IPS DF 19.7 (cell line): ENCODE data around the gene KCNG4.
"Not testable (repeated sequence)": the region's sequence is repeated elsewhere in the genome, so short reads cannot be mapped to it uniquely, and the experiment has no call there.

Source experiments
- DNase-seq: peaks from one replicate; pipeline ENCODE4 v3.0.0-alpha.2; 2013; ENCODE audit warnings: low read depth, low spot score

Gene KCNG4

GRCh38 chr16:84207879-84208278 lies 31.9 kb downstream of the KCNG4 start:
- DNase-seq, result no peak

- DNase-seq, result no peak
These were observed 32.6 kb downstream of the KCNG4 start for GRCh38 chr16:84207251-84207650.

- no peak for DNase-seq
These were observed 33.7 kb downstream of the KCNG4 start for GRCh38 chr16:84205976-84206691.

- not testable (repeated sequence) for DNase-seq
These were observed 34.7 kb downstream of the KCNG4 start for GRCh38 chr16:84205123-84205522.

GRCh38 chr16:84204551-84204950 lies 35.3 kb downstream of the KCNG4 start:
- not testable (repeated sequence) for DNase-seq

- no peak for DNase-seq
These were observed 40.0 kb downstream of the KCNG4 start for GRCh38 chr16:84199861-84200260.

GRCh38 chr16:84199097-84199496 lies 40.7 kb downstream of the KCNG4 start:
- DNase-seq, result no peak

- no peak for DNase-seq
These were observed 41.4 kb downstream of the KCNG4 start for GRCh38 chr16:84198401-84198800.

- DNase-seq, result no peak
These were observed 42.2 kb downstream of the KCNG4 start for GRCh38 chr16:84197466-84198128.

GRCh38 chr16:84196727-84197394 lies 43.0 kb downstream of the KCNG4 start:
- no peak for DNase-seq

GRCh38 chr16:84196101-84196500 lies 43.7 kb downstream of the KCNG4 start:
- no peak for DNase-seq

GRCh38 chr16:84195201-84196093 lies 44.4 kb downstream of the KCNG4 start:
- DNase-seq, result no peak

- no peak for DNase-seq
These were observed 45.2 kb downstream of the KCNG4 start for GRCh38 chr16:84194470-84195200.

- DNase-seq, result no peak
These were observed 45.8 kb downstream of the KCNG4 start for GRCh38 chr16:84194018-84194417.

- DNase-seq, result no peak
These were observed 46.3 kb downstream of the KCNG4 start for GRCh38 chr16:84193480-84193879.

GRCh38 chr16:84191466-84191865 lies 48.3 kb downstream of the KCNG4 start:
- no peak for DNase-seq

GRCh38 chr16:84190731-84191388 lies 49.0 kb downstream of the KCNG4 start, which contains the start of gene ADAD2:
Gene ADAD2, plus strand, starts transcription at chr16:84191157. Its CDS starts 74 bp downstream, at chr16:84191231.
- peak; percentile 47 for DNase-seq

- peak; percentile 48 for DNase-seq
These were observed 53.0 kb downstream of the KCNG4 start, which contains the start of gene TAF1C for GRCh38 chr16:84186685-84187437. Gene TAF1C, minus strand, starts transcription at chr16:84187057. Its CDS starts 2,069 bp downstream, at chr16:84184988.

GRCh38 chr16:84184775-84185174 lies 55.0 kb downstream of the KCNG4 start:
- no peak for DNase-seq
